A549 (cell line): ENCODE measurements around the gene MAML2. TPM values are rescaled to one million over a fixed set of nuclear protein-coding genes. Genes with fewer than 3 reads are reported as not detected.
A peak's percentile ranks its signal among the peaks of the same experiment; 100 is the strongest.

Source experiments
- ATOH8 ChIP-seq: fragments of 250-450 bp; sonication (Bioruptor Pico); IDR thresholded peaks from 2 replicates; pipeline ENCODE4 v1.5.0; 2020; ENCODE audit warnings: low read depth, mild to moderate bottlenecking, moderate library complexity
- BCL3 ChIP-seq: fragments of >200 bp; sonication (Bioruptor Twin); formaldehyde crosslinking; IDR thresholded peaks from 3 replicates; pipeline ENCODE4 v1.6.1; 2016
- BHLHE40 ChIP-seq: IDR thresholded peaks from 2 replicates; pipeline ENCODE4 v1.6.1; 2012; ENCODE audit warnings: low read depth, low read length, inconsistent platforms
- CEBPB ChIP-seq, 2 experiments: fragments of >200 bp in 1 of 2; sonication (Bioruptor Twin) in 1 of 2; formaldehyde crosslinking in 1 of 2; IDR thresholded peaks; 2 replicates each; pipeline ENCODE4 v1.6.1; 2012 to 2016
- CHD4 ChIP-seq: fragments of 200-600 bp; sonication (generic); IDR thresholded peaks from 2 replicates; pipeline ENCODE4 v1.6.1; 2016; ENCODE audit warnings: antibody characterized with exemption, mild to moderate bottlenecking, borderline replicate concordance
- EHF ChIP-seq: fragments of 250-450 bp; sonication (Bioruptor Pico); IDR thresholded peaks from 2 replicates; pipeline ENCODE4 v1.5.0; 2020; ENCODE audit warnings: mild to moderate bottlenecking
- ELK1 ChIP-seq: fragments of 150-350 bp; IDR thresholded peaks from 2 replicates; pipeline ENCODE4 v1.6.1; 2014; ENCODE audit warnings: low read depth, mild to moderate bottlenecking, low read length
- EP300 ChIP-seq, 2 experiments: fragments of >200 bp; sonication (Bioruptor Twin); formaldehyde crosslinking; IDR thresholded peaks; 2 replicates in 1 of 2; 3 replicates in 1 of 2; pipeline ENCODE4 v1.6.1; 2016 to 2017
- ESRRA ChIP-seq: fragments of 150-350 bp; IDR thresholded peaks from 2 replicates; pipeline ENCODE4 v1.6.1; 2014; ENCODE audit warnings: mild to moderate bottlenecking, low read length, borderline replicate concordance
- FOSL2 ChIP-seq, 2 experiments: fragments of 450-650 bp in 1 of 2; fragments of >200 bp in 1 of 2; sonication (Bioruptor Twin) in 1 of 2; formaldehyde crosslinking; IDR thresholded peaks; 2 replicates each; pipeline versions ENCODE4 v1.5.0 to v1.6.1; 2016 to 2020; ENCODE audit warnings: mild to moderate bottlenecking in 1 of 2, moderate library complexity in 1 of 2
- GATA3 ChIP-seq: IDR thresholded peaks from 2 replicates; pipeline ENCODE4 v1.6.1; 2012; ENCODE audit warnings: borderline replicate concordance
- HMGXB4 ChIP-seq: fragments of 250-450 bp; sonication (Bioruptor Pico); IDR thresholded peaks from 2 replicates; pipeline ENCODE4 v1.5.0; 2021; ENCODE audit warnings: mild to moderate bottlenecking, moderate library complexity, borderline replicate concordance
- HOXA7 ChIP-seq: fragments of 250-450 bp; sonication (Bioruptor Pico); IDR thresholded peaks from 2 replicates; pipeline ENCODE4 v1.5.0; 2020; ENCODE audit warnings: mild to moderate bottlenecking, moderate library complexity
- HOXB5 ChIP-seq: fragments of 250-450 bp; sonication (Bioruptor Pico); IDR thresholded peaks from 2 replicates; pipeline ENCODE4 v1.5.0; 2020; ENCODE audit warnings: mild to moderate bottlenecking, moderate library complexity
- JUNB ChIP-seq: fragments of >200 bp; sonication (Bioruptor Twin); formaldehyde crosslinking; IDR thresholded peaks from 2 replicates; pipeline ENCODE4 v1.6.1; 2016
- KDM1A ChIP-seq: fragments of 200-600 bp; sonication (generic); IDR thresholded peaks from 2 replicates; pipeline ENCODE4 v1.6.1; 2016; ENCODE audit warnings: low read depth, mild to moderate bottlenecking
- MAFK ChIP-seq: fragments of 450-650 bp; IDR thresholded peaks from 2 replicates; pipeline ENCODE4 v1.6.1; 2014; ENCODE audit not compliant: partially characterized antibody
- MAX ChIP-seq: IDR thresholded peaks from 2 replicates; pipeline ENCODE4 v1.6.1; 2012
- MAZ ChIP-seq: fragments of 150-350 bp; IDR thresholded peaks from 2 replicates; pipeline ENCODE4 v1.6.1; 2014; ENCODE audit warnings: antibody characterized with exemption, low read depth, low read length, borderline replicate concordance
- MYC ChIP-seq: IDR thresholded peaks from 2 replicates; pipeline ENCODE4 v1.6.1; 2012; ENCODE audit warnings: mild to moderate bottlenecking, inconsistent platforms, low read length, improper control_type of control experiment, borderline replicate concordance
- NFE2L2 ChIP-seq: fragments of 150-350 bp; conservative IDR thresholded peaks from 2 replicates; pipeline ENCODE4 v1.6.1; 2014; ENCODE audit warnings: low read length
- REST ChIP-seq: fragments of 200-600 bp; sonication (generic); IDR thresholded peaks from 2 replicates; pipeline ENCODE4 v1.6.1; 2016; ENCODE audit warnings: antibody characterized with exemption, mild to moderate bottlenecking, moderate library complexity
- RFX5 ChIP-seq: fragments of 450-650 bp; IDR thresholded peaks from 2 replicates; pipeline ENCODE4 v1.7.1; 2014; ENCODE audit warnings: antibody characterized with exemption, mild to moderate bottlenecking, moderate library complexity
- SREBF2 ChIP-seq: fragments of 450-650 bp; IDR thresholded peaks from 2 replicates; pipeline ENCODE4 v1.6.1; 2014; ENCODE audit warnings: mild to moderate bottlenecking, moderate library complexity
- TFCP2L1 ChIP-seq: fragments of 250-450 bp; sonication (Bioruptor Pico); IDR thresholded peaks from 2 replicates; pipeline ENCODE4 v1.5.0; 2021; ENCODE audit warnings: mild to moderate bottlenecking
- ZC3H11A ChIP-seq: fragments of 450-650 bp; IDR thresholded peaks from 2 replicates; pipeline ENCODE4 v1.6.1; 2014; ENCODE audit warnings: antibody characterized with exemption, mild to moderate bottlenecking
- ZNF302 ChIP-seq: fragments of 250-450 bp; sonication (Bioruptor Pico); IDR thresholded peaks from 2 replicates; pipeline ENCODE4 v1.9.0; 2021; ENCODE audit warnings: inconsistent platforms, mild to moderate bottlenecking, moderate library complexity
- ZSCAN20 ChIP-seq: fragments of 250-450 bp; sonication (Bioruptor Pico); IDR thresholded peaks from 2 replicates; pipeline ENCODE4 v1.8.0; 2022; ENCODE audit warnings: mild to moderate bottlenecking, moderate library complexity
- polyA plus RNA-seq, 4 experiments: library from polyadenylated mRNA; depleted of rRNA in 3 of 4; stranded (reverse); fragments of >200 nt; fragmentation: RNase III in 1 of 4; extraction: RNeasy Plus Mini Kit Qiagen cat#74134 plus additional on column Dnase treatment in 1 of 4; gene quantifications; 2 replicates in 3 of 4; 3 replicates in 1 of 4; pipeline ENCODE4 v1.2.3, GENCODE V29; 2011 to 2017

The MAML2 gene
- polyA plus RNA-seq, 2 of the 4 experiments (the other 2 are of a cell fraction): 1.5 to 2.5 TPM

GRCh38 chr11:96012086-96012824 lies 330.7 kb downstream of the MAML2 start (continued):
- TF ChIP-seq SREBF2 (no peak), HOXA7 (no peak), MYC (no peak; the same call in 1 of the 2 replicates), KDM1A (no peak), CEBPB (IDR thresholded peaks at IDR 0.05) (no peak), MAFK (no peak), CHD4 (no peak), GATA3 (no peak), FOSL2 (IDR thresholded peaks at IDR 0.05) (no peak), FOSL2 (CRISPR knock-in tag; IDR thresholded peaks at IDR 0.05) (0 out of 2 replicates have a peak, but pooled peaks have one; percentile 14), MAX (peak; percentile 87), EHF (CRISPR knock-in tag) (no peak), ZNF302 (no peak), EP300 (IDR thresholded peaks at IDR 0.05) (no peak), BCL3 (no peak), ELK1 (no peak), ESRRA (no peak), HOXB5 (CRISPR knock-in tag) (no peak), ZSCAN20 (CRISPR knock-in tag) (no peak), TFCP2L1 (CRISPR knock-in tag) (no peak), MAZ (no peak), BHLHE40 (0 out of 2 replicates have a peak, but pooled peaks have one; percentile 48), ZC3H11A (no peak), REST (no peak), RFX5 (no peak), JUNB (no peak), NFE2L2 (no peak), ATOH8 (CRISPR knock-in tag) (no peak), HMGXB4 (CRISPR knock-in tag) (no peak)
